H1 (cell line): ENCODE data around the gene CFH. TPM values are rescaled to one million over a fixed set of nuclear protein-coding genes. Genes with fewer than 3 reads are reported as not detected.

Experiments
- CTCF ChIA-PET: fragments of 300-600 bp; sonication (Branson Sonifier 250); formaldehyde crosslinking; loops from one replicate; lab custom pipeline; 2021; ENCODE audit not compliant: partially characterized antibody; lab: Charles Lee
- POLR2A ChIA-PET: fragments of 300-600 bp; sonication (Branson Sonifier 250); formaldehyde crosslinking; loops from one replicate; lab custom pipeline; 2021; ENCODE audit warnings: inconsistent platforms; ENCODE audit not compliant: partially characterized antibody; lab: Charles Lee
- DNase-seq, 2 experiments: peaks; one replicate each; pipeline versions ENCODE4 v3.0.0 to v3.0.0-alpha.2; 2010 to 2022; ENCODE audit warnings: low spot score in 2 of 2, low read depth in 1 of 2, mixed read lengths in 1 of 2
- FAIRE-seq: peaks from 2 replicates; lab custom pipeline; 2011; peaks lifted over from hg19 to GRCh38; lab: Jason Lieb, UNC
- H2AFZ ChIP-seq: 2 replicates; pipeline ENCODE4 v1.8.1; 2012; ENCODE audit warnings: low read length, inconsistent platforms
- H2AK5ac ChIP-seq: 2 replicates; pipeline ENCODE4 v1.6.1; 2013; ENCODE audit warnings: low read depth, low read length
- H2BK120ac ChIP-seq: replicated peaks from 2 replicates; pipeline ENCODE3; 2013; ENCODE audit warnings: low read depth, low read length, inconsistent platforms
- H2BK12ac ChIP-seq: 2 replicates; pipeline ENCODE4 v1.6.1; 2013; ENCODE audit warnings: low read depth, low read length
- H2BK15ac ChIP-seq: 2 replicates; pipeline ENCODE4 v1.6.1; 2013; ENCODE audit warnings: low read length
- H2BK20ac ChIP-seq: 2 replicates; pipeline ENCODE4 v1.6.1; 2013; ENCODE audit warnings: low read length
- H2BK5ac ChIP-seq: 2 replicates; pipeline ENCODE4 v1.6.1; 2013; ENCODE audit warnings: low read depth, low read length
- H3K14ac ChIP-seq: 2 replicates; pipeline ENCODE4 v1.6.1; 2013; ENCODE audit warnings: inconsistent platforms; ENCODE audit not compliant: insufficient read length
- H3K18ac ChIP-seq: 2 replicates; pipeline ENCODE4 v1.6.1; 2013; ENCODE audit warnings: low read length; ENCODE audit errors: extremely low read depth
- H3K23ac ChIP-seq: 2 replicates; pipeline ENCODE4 v1.6.1; 2013; ENCODE audit warnings: inconsistent platforms; ENCODE audit not compliant: insufficient read length
- H3K23me2 ChIP-seq: 2 replicates; pipeline ENCODE4 v1.6.1; 2013; ENCODE audit warnings: low read depth, low read length
- H3K27ac ChIP-seq: 2 replicates; pipeline ENCODE4 v1.6.1; 2011; ENCODE audit warnings: low read depth, low read length, inconsistent platforms
- H3K27me3 ChIP-seq, 4 experiments: replicated peaks in 1 of 4; 1 replicate in 1 of 4; 2 replicates in 3 of 4; pipeline versions ENCODE4 v1.6.1 to v1.8.1; 2011 to 2013; ENCODE audit warnings: low read length in 3 of 4, mild to moderate bottlenecking in 3 of 4, inconsistent platforms in 2 of 4, mixed read lengths in 2 of 4, moderate library complexity in 1 of 4; ENCODE audit not compliant: control insufficient read depth in 3 of 4, insufficient read depth in 3 of 4; ENCODE audit errors: extremely low read depth in 1 of 4
- H3K36me3 ChIP-seq, 4 experiments: 2 replicates each; pipeline versions ENCODE4 v1.6.1 to v1.8.1; 2011 to 2013; ENCODE audit warnings: mild to moderate bottlenecking in 4 of 4, low read length in 3 of 4, moderate library complexity in 2 of 4, control low read depth in 1 of 4, inconsistent platforms in 1 of 4; ENCODE audit not compliant: insufficient read depth in 4 of 4, control insufficient read depth in 2 of 4
- H3K4ac ChIP-seq: replicated peaks from 2 replicates; pipeline ENCODE3; 2013; ENCODE audit warnings: low read length, low read depth, mixed read lengths, inconsistent platforms; ENCODE audit not compliant: insufficient read length
- H3K4me1 ChIP-seq, 4 experiments: replicated peaks in 1 of 4; 1 replicate in 1 of 4; 2 replicates in 3 of 4; pipeline versions ENCODE4 v1.6.1 to v1.8.1; 2011 to 2013; ENCODE audit warnings: low read length in 3 of 4, inconsistent platforms in 2 of 4, mixed read lengths in 1 of 4; ENCODE audit not compliant: insufficient read depth in 4 of 4, control insufficient read depth in 3 of 4
- H3K4me2 ChIP-seq, 2 experiments: 2 replicates each; pipeline versions ENCODE4 v1.6.1 to v1.8.1; 2011 to 2013; ENCODE audit warnings: low read depth in 2 of 2, low read length in 2 of 2, control low read depth in 1 of 2, inconsistent platforms in 1 of 2, mild to moderate bottlenecking in 1 of 2; ENCODE audit not compliant: insufficient read depth in 1 of 2
- H3K4me3 ChIP-seq, 4 experiments: fragments of 200-600, 300-600 bp in 1 of 4; sonication (generic), shearing (Covaris generic), sonication (Bioruptor Twin) in 1 of 4; 2 replicates each; pipeline versions ENCODE4 v1.5.1 to v1.8.1; 2011 to 2016; ENCODE audit warnings: low read length in 4 of 4, low read depth in 3 of 4, control low read depth in 2 of 4, inconsistent platforms in 2 of 4, mild to moderate bottlenecking in 2 of 4, mixed read lengths in 1 of 4, moderate library complexity in 1 of 4; ENCODE audit not compliant: insufficient read depth in 2 of 4; ENCODE audit errors: extremely low read depth in 1 of 4
- H3K56ac ChIP-seq: replicated peaks from 2 replicates; pipeline ENCODE3; 2013; ENCODE audit warnings: low read depth, mild to moderate bottlenecking, mixed read lengths, low read length, inconsistent platforms; ENCODE audit not compliant: insufficient read length
- H3K79me1 ChIP-seq: 2 replicates; pipeline ENCODE4 v1.6.1; 2013; ENCODE audit warnings: low read depth, low read length, control low read depth
- H3K79me2 ChIP-seq, 2 experiments: 2 replicates each; pipeline versions ENCODE4 v1.6.1 to v1.8.1; 2012 to 2013; ENCODE audit warnings: low read length in 2 of 2, mild to moderate bottlenecking in 2 of 2, inconsistent platforms in 1 of 2; ENCODE audit not compliant: insufficient read depth in 2 of 2, control insufficient read depth in 1 of 2
- H3K9ac ChIP-seq, 4 experiments: replicated peaks in 1 of 4; 1 replicate in 1 of 4; 2 replicates in 3 of 4; pipeline versions ENCODE4 v1.6.1 to v1.8.1; 2011 to 2013; ENCODE audit warnings: low read depth in 3 of 4, low read length in 3 of 4, control low read depth in 2 of 4, mild to moderate bottlenecking in 2 of 4, moderate library complexity in 2 of 4, inconsistent platforms in 1 of 4; ENCODE audit errors: extremely low read depth in 1 of 4
- H3K9me3 ChIP-seq, 2 experiments: 2 replicates each; pipeline versions ENCODE4 v1.6.1 to v1.8.1; 2012 to 2013; ENCODE audit warnings: mild to moderate bottlenecking in 2 of 2, moderate library complexity in 2 of 2, control low read depth in 1 of 2, inconsistent platforms in 1 of 2, low read depth in 1 of 2, low read length in 1 of 2, mixed read lengths in 1 of 2; ENCODE audit not compliant: insufficient read depth in 2 of 2
- H4K20me1 ChIP-seq, 2 experiments: replicated peaks in 1 of 2; 2 replicates each; pipeline versions ENCODE3 to v1.8.1; 2011 to 2013; ENCODE audit warnings: inconsistent platforms in 2 of 2, low read length in 2 of 2, mild to moderate bottlenecking in 1 of 2; ENCODE audit not compliant: insufficient read depth in 2 of 2, control insufficient read depth in 1 of 2
- H4K5ac ChIP-seq: 2 replicates; pipeline ENCODE4 v1.6.1; 2013; ENCODE audit warnings: low read length, low read depth, mixed read lengths, inconsistent platforms; ENCODE audit not compliant: insufficient read length
- H4K8ac ChIP-seq: 2 replicates; pipeline ENCODE4 v1.8.0; 2013; ENCODE audit warnings: mild to moderate bottlenecking, moderate library complexity, low read length, inconsistent platforms; ENCODE audit not compliant: insufficient read depth; ENCODE audit errors: extremely low read depth
- H4K91ac ChIP-seq: replicated peaks from 2 replicates; pipeline ENCODE3; 2013; ENCODE audit warnings: low read length, mixed read lengths, inconsistent platforms; ENCODE audit not compliant: insufficient read length
- CHD2 ChIP-seq: IDR thresholded peaks from 2 replicates; pipeline ENCODE4 v1.6.1; 2012; ENCODE audit warnings: low read length, improper control_type of control experiment
- CTCF ChIP-seq, 3 experiments: IDR thresholded peaks; 1 replicate in 2 of 3; 2 replicates in 1 of 3; pipeline versions ENCODE4 v1.5.1 to v1.6.1; 2011; ENCODE audit warnings: low read length in 3 of 3, mild to moderate bottlenecking in 3 of 3, inconsistent platforms in 2 of 3, low read depth in 1 of 3, moderate library complexity in 1 of 3; ENCODE audit not compliant: insufficient read depth in 1 of 3; ENCODE audit errors: control extremely low read depth in 1 of 3
- KDM4A ChIP-seq: IDR thresholded peaks from one replicate; pipeline ENCODE4 v1.7.1; 2012; ENCODE audit warnings: low read depth, mild to moderate bottlenecking, moderate library complexity, low read length, inconsistent platforms; ENCODE audit not compliant: severe bottlenecking
- NRF1 ChIP-seq: IDR thresholded peaks from 2 replicates; pipeline ENCODE4 v1.6.1; 2011; ENCODE audit warnings: mild to moderate bottlenecking, low read depth, low read length, improper control_type of control experiment
- RAD21 ChIP-seq, 2 experiments: IDR thresholded peaks in 1 of 2; conservative IDR thresholded peaks in 1 of 2; 2 replicates each; pipeline ENCODE4 v1.6.1; 2011; ENCODE audit warnings: low read depth in 2 of 2, low read length in 2 of 2, improper control_type of control experiment in 1 of 2, inconsistent platforms in 1 of 2, mild to moderate bottlenecking in 1 of 2, moderate library complexity in 1 of 2
- SAP30 ChIP-seq: fragments of 300-600 bp; sonication (generic); IDR thresholded peaks from 2 replicates; pipeline ENCODE4 v1.7.1; 2012; ENCODE audit warnings: low read length, moderate library complexity, mild to moderate bottlenecking, inconsistent platforms; ENCODE audit not compliant: insufficient read depth, insufficient replicate concordance
- SIN3A ChIP-seq, 2 experiments: IDR thresholded peaks in 1 of 2; conservative IDR thresholded peaks in 1 of 2; 2 replicates each; pipeline ENCODE4 v1.6.1; 2011 to 2012; ENCODE audit warnings: low read length in 2 of 2, improper control_type of control experiment in 1 of 2, low read depth in 1 of 2, mild to moderate bottlenecking in 1 of 2
- TAF1 ChIP-seq: IDR thresholded peaks from 2 replicates; pipeline ENCODE4 v1.6.1; 2011; ENCODE audit warnings: mild to moderate bottlenecking, low read depth, low read length
- TAF7 ChIP-seq: optimal IDR thresholded peaks from 2 replicates; pipeline ENCODE3; 2011; ENCODE audit warnings: low read depth, mild to moderate bottlenecking, inconsistent platforms, low read length, moderate library complexity, borderline replicate concordance
- TBP ChIP-seq: IDR thresholded peaks from 2 replicates; pipeline ENCODE4 v1.6.1; 2011; ENCODE audit warnings: low read depth, low read length, improper control_type of control experiment
- TEAD4 ChIP-seq: IDR thresholded peaks from 2 replicates; pipeline ENCODE4 v1.6.1; 2012; ENCODE audit warnings: low read depth, low read length, inconsistent platforms, mixed read lengths
- WGBS, 2 experiments: shearing (Covaris generic) in 1 of 2; methylation state at CpG; one replicate each; pipeline versions ENCODE4 v1.1.6 to v1.1.7; 2013 to 2015; ENCODE audit warnings: low lambda C conversion rate in 2 of 2, mixed read lengths in 2 of 2, inconsistent platforms in 1 of 2, low coverage in 1 of 2, missing lambda C conversion rate in 1 of 2; ENCODE audit not compliant: insufficient replicate concordance in 2 of 2, insufficient coverage in 1 of 2, insufficient read length in 1 of 2; ENCODE audit errors: extremely low coverage in 1 of 2, missing lambda C conversion rate in 1 of 2; 5-methylcytosine and 5-hydroxymethylcytosine counted together
- polyA plus RNA-seq, 7 experiments: library from polyadenylated mRNA; depleted of rRNA in 3 of 7; stranded (reverse) in 5 of 7; unstranded in 2 of 7; fragments of >200 nt in 5 of 7; fragments of 200-250 nt in 2 of 7; gene quantifications; 1 replicate in 5 of 7; 2 replicates in 1 of 7; 4 replicates in 1 of 7; pipeline versions ENCODE4 v1.2.1 to v1.2.3, GENCODE V29; 2011 to 2013; ENCODE audit warnings: missing spikeins in 2 of 7, mixed read lengths in 2 of 7
- total RNA-seq: library from RNA; stranded (reverse); fragmentation: NEBNext Ultra II Directional; extraction: Animal tissue kit (Norgen Biotek cat#: 25700); gene quantifications from 2 replicates; pipeline ENCODE4 v1.2.1, GENCODE V29; 2021

The CFH gene
- total and polyA plus RNA-seq, 2 of the 8 experiments (the other 6 are each of a cell fraction or from before 2014, with no cell fraction given): not detected

GRCh38 chr1:196628838-196629237 lies 23.0 kb upstream of the CFH start:
- FAIRE-seq (no peak), DNase-seq (no peak)
- H2BK120ac ChIP-seq: no peak overlapping the region
- WGBS, 2 experiments: 94% methylated on average over 3 of the region's 3 CpGs; no CpG with 5 or more reads in 1 of the 2 experiments
- H3K9me3 ChIP-seq: 0 out of 4 replicates have a peak, but pooled peaks cover 0 to 4% of the 10 kb centered on the region in 2 experiments
- no peaks in the 10 kb centered on the region for H3K23me2 ChIP-seq
- no peak overlapping the region for H2BK15ac ChIP-seq
- no peak overlapping the region for H3K4me3 ChIP-seq
- no peaks in the 10 kb centered on the region for H3K4me1 ChIP-seq
- no peak overlapping the region for H2AK5ac ChIP-seq
- no peaks in the 10 kb centered on the region for H3K36me3 ChIP-seq
- H4K20me1 ChIP-seq: no peaks in the 10 kb centered on the region
- H3K9ac ChIP-seq: no peak overlapping the region
- no peak overlapping the region for H3K14ac ChIP-seq
- no peak overlapping the region for H2BK12ac ChIP-seq
- no peaks in the 10 kb centered on the region for H3K27me3 ChIP-seq
- no peak overlapping the region for H3K18ac ChIP-seq
- H3K56ac ChIP-seq: no peak overlapping the region
- POLR2A ChIA-PET: interaction anchor here (1.4 kb wide), 1 partner anchor 20 kb away, joined by 7 read pairs; the partner anchor contains the start of gene KCNT2
- H2AFZ ChIP-seq: no peak overlapping the region
- H4K5ac ChIP-seq: no peak overlapping the region
- CTCF ChIA-PET: no interaction called here
- no peak overlapping the region for H3K4ac ChIP-seq
- no peak overlapping the region for H4K91ac ChIP-seq
- H3K4me2 ChIP-seq: no peak overlapping the region
- no peaks in the 10 kb centered on the region for H3K79me1 ChIP-seq
- H3K27ac ChIP-seq: no peak overlapping the region
- no peak overlapping the region for H3K23ac ChIP-seq
- no peak overlapping the region for H4K8ac ChIP-seq
- H3K79me2 ChIP-seq: no peaks in the 10 kb centered on the region
- no peak overlapping the region for H2BK20ac ChIP-seq
- H2BK5ac ChIP-seq: no peak overlapping the region
- no peak for TF ChIP-seq RAD21 (IDR thresholded peaks at IDR 0.05 in 1 of 2, conservative IDR thresholded peaks at IDR 0.05 in 1 of 2; ENCODE audit: low read depth in 2 of 2, low read length in 2 of 2)
- no peak for TF ChIP-seq CTCF (IDR thresholded peaks at IDR 0.05; ENCODE audit: control extremely low read depth in 1 of 3, insufficient read depth in 1 of 3, low read depth in 1 of 3, low read length in 3 of 3)
- TF ChIP-seq TAF1: no peak
- no peak for TF ChIP-seq TBP
- TF ChIP-seq NRF1: no peak
- TF ChIP-seq CHD2: no peak
- no peak for TF ChIP-seq TEAD4
- TF ChIP-seq SAP30: no peak
- no peak for TF ChIP-seq SIN3A (conservative IDR thresholded peaks at IDR 0.05 in 1 of 2, IDR thresholded peaks at IDR 0.05 in 1 of 2; ENCODE audit: low read depth in 1 of 2, low read length in 2 of 2)
- TF ChIP-seq KDM4A: no peak
- no peak for TF ChIP-seq TAF7
